C4-2B (cell line): ENCODE data around the gene RGS10.

ENCODE experiments used
- ZFX ChIP-seq: fragments of 450-650 bp; IDR thresholded peaks from 2 replicates; pipeline ENCODE4 v1.6.1; 2017
- TF ChIP-seq, protein P1 (sequence below): fragments of 450-650 bp; conservative IDR thresholded peaks from 2 replicates; pipeline ENCODE4 v1.5.1; 2017; ENCODE audit warnings: mild to moderate bottlenecking

- TF ChIP-seq, protein P1, sequence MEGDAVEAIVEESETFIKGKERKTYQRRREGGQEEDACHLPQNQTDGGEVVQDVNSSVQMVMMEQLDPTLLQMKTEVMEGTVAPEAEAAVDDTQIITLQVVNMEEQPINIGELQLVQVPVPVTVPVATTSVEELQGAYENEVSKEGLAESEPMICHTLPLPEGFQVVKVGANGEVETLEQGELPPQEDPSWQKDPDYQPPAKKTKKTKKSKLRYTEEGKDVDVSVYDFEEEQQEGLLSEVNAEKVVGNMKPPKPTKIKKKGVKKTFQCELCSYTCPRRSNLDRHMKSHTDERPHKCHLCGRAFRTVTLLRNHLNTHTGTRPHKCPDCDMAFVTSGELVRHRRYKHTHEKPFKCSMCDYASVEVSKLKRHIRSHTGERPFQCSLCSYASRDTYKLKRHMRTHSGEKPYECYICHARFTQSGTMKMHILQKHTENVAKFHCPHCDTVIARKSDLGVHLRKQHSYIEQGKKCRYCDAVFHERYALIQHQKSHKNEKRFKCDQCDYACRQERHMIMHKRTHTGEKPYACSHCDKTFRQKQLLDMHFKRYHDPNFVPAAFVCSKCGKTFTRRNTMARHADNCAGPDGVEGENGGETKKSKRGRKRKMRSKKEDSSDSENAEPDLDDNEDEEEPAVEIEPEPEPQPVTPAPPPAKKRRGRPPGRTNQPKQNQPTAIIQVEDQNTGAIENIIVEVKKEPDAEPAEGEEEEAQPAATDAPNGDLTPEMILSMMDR, result no peak
- TF ChIP-seq ZFX, result no peak
Observed at GRCh38 chr10:119478111-119478802, 64.3 kb downstream of the RGS10 start.
